Measurements from ENCODE around the gene SERPINB5.

GRCh38 chr18:63539904-63540510 is 63.2 kb downstream of the SERPINB5 start:
- no peak for TF ChIP-seq POLR2A (IDR thresholded peaks at IDR 0.05)
- TF ChIP-seq CTCF (IDR thresholded peaks at IDR 0.05): no peak

Measured in testis (tissue), 2 donors.